Transverse colon (tissue), 3 donors: ENCODE results near the gene INKA2.

Experiments
- CTCF ChIP-seq, 5 experiments: fragments of 200-600 bp in 3 of 5; fragments of 450-650 bp in 2 of 5; sonication (generic) in 3 of 5; IDR thresholded peaks; 1 replicate in 2 of 5; 2 replicates in 3 of 5; pipeline ENCODE4 v1.5.1; 2016 to 2017; ENCODE audit warnings: antibody characterized with exemption in 5 of 5, inconsistent platforms in 3 of 5, mild to moderate bottlenecking in 2 of 5, moderate library complexity in 1 of 5
- EP300 ChIP-seq: sonication (generic); formaldehyde crosslinking; IDR thresholded peaks from one replicate; pipeline ENCODE4 v1.6.1; 2017; ENCODE audit warnings: antibody characterized with exemption, low read depth
- POLR2A ChIP-seq: fragments of 450-650 bp; IDR thresholded peaks from one replicate; pipeline ENCODE4 v1.6.1; 2016; ENCODE audit warnings: antibody characterized with exemption, mild to moderate bottlenecking, moderate library complexity

DNA sequence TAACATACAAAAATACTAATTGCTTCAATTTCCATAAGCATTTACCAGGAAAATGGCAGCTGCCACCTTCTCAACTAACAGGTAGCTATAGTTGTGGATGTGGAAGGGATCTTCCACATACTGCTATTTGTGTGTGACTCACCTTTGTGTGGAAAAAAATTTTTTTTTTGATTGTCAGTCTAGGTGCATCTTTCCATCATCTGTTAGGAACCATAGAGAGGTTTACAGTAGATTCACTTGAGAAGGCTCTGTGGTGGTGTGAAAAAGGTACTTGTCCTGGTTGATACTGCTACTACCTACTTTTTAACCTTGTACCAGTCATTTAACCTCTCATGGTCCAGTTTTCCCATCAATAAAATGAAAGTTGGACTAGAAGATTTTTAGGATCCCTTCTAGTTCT, 29.4 kb upstream of the INKA2 start:
- no peak for TF ChIP-seq EP300
- no peak for TF ChIP-seq POLR2A
- TF ChIP-seq CTCF (IDR thresholded peaks at IDR 0.05): no peak
